ENCODE measurements around the gene SUOX. TPM values are rescaled to one million over a fixed set of nuclear protein-coding genes. Genes with fewer than 3 reads are reported as not detected.
"Not testable (repeated sequence)": the region's sequence is repeated elsewhere in the genome, so short reads cannot be mapped to it uniquely, and the experiment has no call there.

Gene SUOX
- total RNA-seq, 2 experiments from 2014 or later: 5.8 to 6.8 TPM

DNA sequence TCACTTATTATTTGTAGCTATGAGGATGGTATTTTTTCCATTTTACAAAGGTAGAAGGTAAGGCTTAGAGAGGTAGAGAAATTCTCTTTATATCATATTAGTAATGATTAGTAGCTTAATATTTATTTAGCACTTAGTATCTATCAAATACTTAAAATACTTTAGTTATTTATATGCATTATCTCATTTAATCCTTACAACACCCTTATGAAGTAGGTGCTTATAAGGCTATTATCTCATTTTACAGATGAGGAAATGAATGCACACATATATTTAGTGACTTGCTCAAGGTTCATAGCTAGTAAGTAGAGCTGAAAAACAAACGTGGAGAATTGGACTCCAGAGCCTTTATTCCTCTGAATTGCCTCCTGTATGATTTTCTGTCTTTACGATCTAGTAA lies 12.2 kb upstream of the SUOX start:
- no peak for ATAC-seq
- DNase-seq: no peak
- Mint-ChIP-seq H3K9me3 (ENCODE audit: insufficient read depth) (no peaks in the 10 kb centered on the region), H3K4me1 (ENCODE audit: low read depth) (peaks cover 6% of the 10 kb centered on the region), H3K36me3 (ENCODE audit: low read depth) (peaks cover 35% of the 10 kb centered on the region), H3K27ac (no peak overlapping the region), H3K4me3 (no peak overlapping the region), H3K27me3 (ENCODE audit: low read depth) (no peaks in the 10 kb centered on the region)
- ChIA-PET POLR2A (interaction anchor here (1.0 kb wide), 1 partner anchor 14 kb away, joined by 4 read pairs; no protein-coding TSS in a partner anchor), CTCF (interaction anchor here (1.0 to 3.1 kb wide), 6 partner anchors 8 to 247 kb away, joined by 3 to 30 read pairs (median 4); partner anchors contain the start of genes RAB5B and RNF41)

- H3K4me3 Mint-ChIP-seq: no peak overlapping the region
- H3K9me3 Mint-ChIP-seq (ENCODE audit: insufficient read depth): no peaks in the 10 kb centered on the region
- POLR2A ChIA-PET: interaction anchor here (0.6 to 1.7 kb wide), 2 partner anchors 11 to 78 kb away, joined by 3 to 6 read pairs; no protein-coding TSS in a partner anchor
- CTCF ChIA-PET: interaction anchor here (1.0 to 3.1 kb wide), 5 partner anchors 8 to 247 kb away, joined by 3 to 30 read pairs (median 3); partner anchors contain the start of gene RNF41
- no peak overlapping the region for H3K27ac Mint-ChIP-seq
- no peak for DNase-seq
- H3K27me3 Mint-ChIP-seq (ENCODE audit: low read depth): no peaks in the 10 kb centered on the region
- no peak for ATAC-seq
- peaks cover 6% of the 10 kb centered on the region for H3K4me1 Mint-ChIP-seq (ENCODE audit: low read depth)
- peaks cover 38% of the 10 kb centered on the region for H3K36me3 Mint-ChIP-seq (ENCODE audit: low read depth)
Measured at GRCh38 chr12:55985341-55985740, 11.7 kb upstream of the SUOX start.

DNA sequence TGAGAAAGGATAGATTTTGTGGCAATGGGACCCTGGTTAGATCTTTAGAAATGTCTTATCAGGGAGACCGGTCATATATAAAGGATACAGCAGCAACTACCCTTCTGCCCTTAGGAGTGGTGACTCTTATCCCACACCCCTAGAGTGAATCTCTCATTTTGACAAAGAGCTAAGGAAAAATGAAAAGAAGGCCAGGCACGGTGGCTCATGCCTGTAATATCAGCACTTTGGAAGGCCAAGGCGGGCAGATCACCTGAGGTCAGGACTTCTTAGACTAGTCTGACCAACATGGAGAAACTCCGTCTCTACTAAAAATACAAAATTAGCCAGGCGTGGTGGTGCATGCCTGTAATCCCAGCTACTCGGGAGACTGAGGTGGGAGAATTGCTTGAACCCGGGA lies 11.1 kb upstream of the SUOX start:
- not testable (repeated sequence) for H3K4me3 Mint-ChIP-seq; H3K4me1 Mint-ChIP-seq (ENCODE audit: low read depth); H3K9me3 Mint-ChIP-seq (ENCODE audit: insufficient read depth); H3K27ac Mint-ChIP-seq; ATAC-seq; H3K27me3 Mint-ChIP-seq (ENCODE audit: low read depth); DNase-seq
- H3K36me3 Mint-ChIP-seq (ENCODE audit: low read depth): peaks cover 39% of the 10 kb centered on the region
- ChIA-PET POLR2A (interaction anchor here (0.6 to 1.7 kb wide), 4 partner anchors 10 to 77 kb away, joined by 3 to 6 read pairs (median 4); partner anchors contain the start of gene RAB5B), CTCF (interaction anchor here (3.1 kb wide), 1 partner anchor 10 kb away, joined by 30 read pairs; no protein-coding TSS in a partner anchor)

DNA sequence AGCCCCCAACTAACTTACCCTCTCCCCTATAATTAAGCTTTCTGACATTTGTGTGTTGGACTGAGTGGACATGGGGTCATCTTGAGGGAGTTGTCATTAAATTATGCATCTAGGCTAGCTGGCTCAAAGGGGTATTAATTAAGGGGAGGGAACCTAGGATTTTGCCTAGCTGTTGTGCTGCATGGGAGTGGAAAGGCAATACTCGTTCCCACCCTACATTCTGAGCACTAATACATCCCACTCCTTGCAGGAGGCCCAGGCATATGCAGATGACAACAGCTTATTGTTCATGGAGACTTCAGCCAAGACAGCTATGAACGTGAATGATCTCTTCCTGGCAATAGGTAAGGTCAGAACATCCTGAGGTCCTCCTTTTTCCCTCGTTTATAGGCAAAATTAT lies 6.0 kb upstream of the SUOX start:
- Mint-ChIP-seq H3K4me1 (ENCODE audit: low read depth) (peaks cover 5% of the 10 kb centered on the region), H3K27me3 (ENCODE audit: low read depth) (no peaks in the 10 kb centered on the region), H3K4me3 (no peak overlapping the region), H3K27ac (no peak overlapping the region), H3K9me3 (ENCODE audit: insufficient read depth) (no peaks in the 10 kb centered on the region), H3K36me3 (ENCODE audit: low read depth) (peaks cover 55% of the 10 kb centered on the region)
- ChIA-PET CTCF (interaction anchor here (0.6 to 2.8 kb wide), 10 partner anchors 9 to 253 kb away, joined by 3 to 10 read pairs (median 3); partner anchors contain the start of gene RAB5B), POLR2A (no interaction called here)
- no peak for ATAC-seq
- DNase-seq: no peak

- Mint-ChIP-seq H3K4me1 (ENCODE audit: low read depth) (peaks cover 26% of the 10 kb centered on the region), H3K27me3 (ENCODE audit: low read depth) (no peaks in the 10 kb centered on the region), H3K4me3 (no peak overlapping the region), H3K36me3 (ENCODE audit: low read depth) (peaks cover 55% of the 10 kb centered on the region), H3K9me3 (ENCODE audit: insufficient read depth) (no peaks in the 10 kb centered on the region), H3K27ac (no peak overlapping the region)
- no peak for ATAC-seq
- no peak for DNase-seq
- ChIA-PET POLR2A (interaction anchor here (1.0 kb wide), 1 partner anchor 19 kb away, joined by 3 read pairs; no protein-coding TSS in a partner anchor), CTCF (interaction anchor here (0.7 to 5.3 kb wide), 11 partner anchors 9 to 254 kb away, joined by 3 to 109 read pairs (median 3); no protein-coding TSS in a partner anchor)
Measured at GRCh38 chr12:55993230-55993853, 3.7 kb upstream of the SUOX start.

DNA sequence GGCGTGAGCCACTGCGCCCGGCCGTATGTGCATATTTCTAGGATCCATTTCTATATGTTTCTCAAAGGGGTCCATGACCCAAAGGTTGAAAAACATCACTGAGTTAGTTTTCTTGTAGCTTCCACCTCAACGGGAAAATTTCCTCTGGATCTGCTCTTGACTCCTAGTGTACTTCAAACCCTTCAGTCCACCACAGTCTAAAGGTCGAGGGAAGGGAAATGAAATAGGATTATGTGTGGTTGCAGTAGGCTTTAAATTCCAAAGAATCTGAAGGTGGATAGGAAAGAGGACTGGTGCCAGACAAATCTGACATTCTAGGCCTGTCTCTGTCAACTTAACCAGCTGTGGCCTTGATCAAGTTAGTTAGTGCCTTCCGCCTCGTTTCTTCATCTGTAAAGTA lies 1.7 kb upstream of the SUOX start:
- Mint-ChIP-seq H3K27ac (no peak overlapping the region), H3K9me3 (ENCODE audit: insufficient read depth) (no peaks in the 10 kb centered on the region), H3K4me1 (ENCODE audit: low read depth) (peaks cover 37% of the 10 kb centered on the region), H3K27me3 (ENCODE audit: low read depth) (no peaks in the 10 kb centered on the region), H3K4me3 (no peak overlapping the region), H3K36me3 (ENCODE audit: low read depth) (peaks cover 44% of the 10 kb centered on the region)
- POLR2A ChIA-PET: interaction anchor here (0.8 to 2.5 kb wide), 6 partner anchors 9 to 257 kb away, joined by 3 to 10 read pairs (median 6); partner anchors contain the start of gene PA2G4
- ATAC-seq (no peak), DNase-seq (no peak)
- CTCF ChIA-PET: interaction anchor here (0.6 to 5.3 kb wide), 45 partner anchors 8 to 257 kb away, joined by 3 to 109 read pairs (median 6); partner anchors contain the start of genes ERBB3, ESYT1, IKZF4 and ORMDL2

GRCh38 chr12:55996201-55996714 lies 818 bp upstream of the SUOX start:
- peak overlapping the region; percentile 58 for H3K27ac Mint-ChIP-seq
- no peaks in the 10 kb centered on the region for H3K9me3 Mint-ChIP-seq (ENCODE audit: insufficient read depth)
- POLR2A ChIA-PET: interaction anchor here (0.8 to 2.5 kb wide), 8 partner anchors 10 to 258 kb away, joined by 3 to 10 read pairs (median 5); partner anchors contain the start of gene PA2G4
- H3K27me3 Mint-ChIP-seq (ENCODE audit: low read depth): no peaks in the 10 kb centered on the region
- peaks cover 35% of the 10 kb centered on the region for H3K36me3 Mint-ChIP-seq (ENCODE audit: low read depth)
- DNase-seq: peak; percentile 85
- H3K4me3 Mint-ChIP-seq: peak overlapping the region; percentile 76
- CTCF ChIA-PET: interaction anchor here (0.6 to 5.3 kb wide), 49 partner anchors 9 to 266 kb away, joined by 3 to 109 read pairs (median 5); partner anchors contain the start of genes ESYT1, IKZF4, ORMDL2 and PA2G4
- H3K4me1 Mint-ChIP-seq (ENCODE audit: low read depth): peaks cover 37% of the 10 kb centered on the region
- ATAC-seq: peak; percentile 81

GRCh38 chr12:55997535-55997859 lies 421 bp downstream of the SUOX start:
- Mint-ChIP-seq H3K4me3 (peak overlapping the region; percentile 76), H3K27ac (peak overlapping the region; percentile 2), H3K4me1 (ENCODE audit: low read depth) (peaks cover 37% of the 10 kb centered on the region), H3K36me3 (ENCODE audit: low read depth) (peaks cover 25% of the 10 kb centered on the region), H3K27me3 (ENCODE audit: low read depth) (no peaks in the 10 kb centered on the region), H3K9me3 (ENCODE audit: insufficient read depth) (no peaks in the 10 kb centered on the region)
- ChIA-PET POLR2A (interaction anchor here (0.7 to 1.3 kb wide), 6 partner anchors 10 to 250 kb away, joined by 3 to 5 read pairs (median 4); partner anchors contain the start of gene RAB5B), CTCF (interaction anchor here (0.8 to 5.3 kb wide), 14 partner anchors 9 to 121 kb away, joined by 3 to 109 read pairs (median 18); partner anchors contain the start of genes IKZF4, PA2G4 and RAB5B)
- DNase-seq (no peak), ATAC-seq (no peak)

DNA sequence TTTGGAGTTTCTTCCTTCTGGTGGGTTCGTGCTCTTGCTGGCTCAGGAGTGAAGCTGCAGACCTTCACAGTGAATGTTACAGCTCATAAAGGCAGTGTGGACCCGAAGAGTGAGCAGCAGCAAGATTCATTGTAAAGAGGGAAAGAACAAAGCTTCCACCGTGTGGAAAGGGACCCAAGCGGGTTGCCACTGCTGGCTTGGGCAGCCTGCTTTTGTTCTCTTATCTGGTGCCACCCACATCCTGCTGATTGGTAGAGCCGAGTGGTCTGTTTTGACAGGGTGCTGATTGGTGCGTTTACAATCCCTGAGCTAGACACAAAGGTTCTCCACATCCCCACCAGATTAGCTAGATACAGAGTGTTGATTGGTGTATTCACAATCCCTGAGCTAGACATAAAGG lies 2.4 kb downstream of the SUOX start:
- H3K27me3 Mint-ChIP-seq (ENCODE audit: low read depth); H3K9me3 Mint-ChIP-seq (ENCODE audit: insufficient read depth); H3K4me3 Mint-ChIP-seq; ATAC-seq: not testable (repeated sequence)
- ChIA-PET POLR2A (interaction anchor here (0.6 to 1.0 kb wide), 3 partner anchors 15 to 152 kb away, joined by 3 to 4 read pairs (median 3); no protein-coding TSS in a partner anchor), CTCF (interaction anchor here (0.8 to 2.5 kb wide), 5 partner anchors 10 to 41 kb away, joined by 3 to 14 read pairs (median 4); no protein-coding TSS in a partner anchor)
- H3K4me1 Mint-ChIP-seq (ENCODE audit: low read depth): peaks cover 35% of the 10 kb centered on the region
- H3K36me3 Mint-ChIP-seq (ENCODE audit: low read depth): peaks cover 12% of the 10 kb centered on the region
- H3K27ac Mint-ChIP-seq: peak overlapping the region; percentile 58
- peak; percentile 38 for DNase-seq

DNA sequence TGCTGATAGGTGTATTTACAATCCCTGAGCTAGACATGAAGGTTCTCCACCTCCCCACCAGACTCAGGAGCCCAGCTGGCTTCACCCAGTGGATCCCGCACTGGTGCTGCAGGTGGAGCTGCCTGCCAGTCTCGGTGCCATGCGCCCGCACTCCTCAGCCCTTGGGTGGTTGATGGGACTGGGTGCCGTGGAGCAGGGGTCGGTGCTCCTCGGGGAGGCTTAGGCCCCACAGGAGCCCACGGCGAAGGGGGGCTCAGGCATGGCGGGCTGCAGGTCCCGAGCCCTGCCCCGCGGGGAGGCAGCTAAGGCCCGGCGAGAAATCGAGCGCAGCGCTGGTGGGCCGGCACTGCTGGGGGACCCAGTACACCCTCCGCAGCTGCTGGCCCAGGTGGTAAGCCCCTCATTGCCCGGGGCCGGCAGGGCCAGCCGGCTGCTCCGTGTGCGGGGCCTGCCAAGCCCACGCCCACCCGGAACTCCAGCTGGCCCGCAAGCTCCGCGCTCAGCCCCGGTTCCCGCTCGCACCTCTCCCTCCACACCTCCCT lies 3.0 kb downstream of the SUOX start:
- not testable (repeated sequence) for H3K27me3 Mint-ChIP-seq (ENCODE audit: low read depth); H3K9me3 Mint-ChIP-seq (ENCODE audit: insufficient read depth); DNase-seq; ATAC-seq; H3K4me3 Mint-ChIP-seq; H3K27ac Mint-ChIP-seq
- ChIA-PET CTCF (interaction anchor here (0.8 to 2.5 kb wide), 5 partner anchors 9 to 41 kb away, joined by 3 to 14 read pairs (median 4); no protein-coding TSS in a partner anchor), POLR2A (interaction anchor here (0.6 to 1.0 kb wide), 2 partner anchors 71 to 153 kb away, joined by 3 read pairs; no protein-coding TSS in a partner anchor)
- Mint-ChIP-seq H3K36me3 (ENCODE audit: low read depth) (peaks cover 12% of the 10 kb centered on the region), H3K4me1 (ENCODE audit: low read depth) (peaks cover 36% of the 10 kb centered on the region)

DNA sequence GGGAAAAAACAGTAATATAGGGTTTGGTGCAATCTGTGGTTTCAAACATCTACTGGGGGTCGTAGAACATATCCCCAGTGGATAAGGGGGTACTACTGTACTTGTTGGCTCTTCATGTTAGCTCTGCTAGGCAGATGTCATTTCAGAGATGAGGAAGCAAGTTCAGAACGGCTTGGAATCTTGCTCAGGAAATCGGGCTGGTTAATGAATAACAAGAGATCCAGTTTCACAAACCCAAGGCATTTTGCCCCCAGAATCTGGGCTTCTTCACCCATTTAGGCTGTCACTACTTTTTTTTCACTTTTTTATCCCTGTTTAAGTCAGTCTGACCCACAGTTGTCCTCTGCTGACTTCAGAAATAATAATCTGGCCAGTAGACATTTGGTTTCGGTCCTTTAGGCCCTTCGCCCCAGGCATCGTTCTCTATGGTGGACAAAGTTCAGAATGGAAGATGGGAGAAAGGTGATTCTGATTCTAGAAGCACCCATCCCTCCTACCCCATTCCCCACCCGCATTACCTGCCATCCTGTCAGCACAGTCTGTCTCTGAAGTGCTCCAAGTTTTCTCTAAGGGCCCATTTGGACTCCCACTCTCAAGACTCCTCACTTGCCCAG lies 4.5 kb downstream of the SUOX start:
- no peak for ATAC-seq
- H3K27ac Mint-ChIP-seq: no peak overlapping the region
- H3K4me3 Mint-ChIP-seq: no peak overlapping the region
- no peaks in the 10 kb centered on the region for H3K9me3 Mint-ChIP-seq (ENCODE audit: insufficient read depth)
- ChIA-PET POLR2A (interaction anchor here (0.9 kb wide), 1 partner anchor 34 kb away, joined by 3 read pairs; no protein-coding TSS in a partner anchor), CTCF (no interaction called here)
- H3K36me3 Mint-ChIP-seq (ENCODE audit: low read depth): peaks cover 10% of the 10 kb centered on the region
- H3K27me3 Mint-ChIP-seq (ENCODE audit: low read depth): no peaks in the 10 kb centered on the region
- DNase-seq: no peak
- H3K4me1 Mint-ChIP-seq (ENCODE audit: low read depth): peaks cover 39% of the 10 kb centered on the region

Data from activated CD8-positive, alpha-beta T cell treated with anti-CD3 and anti-CD28 coated beads, Interleukin-2, amount 10 ng/mL, durations not matched to agents 7 days and 5 days (primary cell).